Peyer's patch (tissue), 4 donors: Measurements from ENCODE around the gene ITK. TPM values are rescaled to one million over a fixed set of nuclear protein-coding genes. Genes with fewer than 3 reads are reported as not detected.

Source experiments
- DNase-seq, 3 donors: peaks; one replicate each; pipeline ENCODE4 v3.0.0-alpha.2; 2017 to 2019
- H3K27ac ChIP-seq, 4 donors: fragments of 200-600 bp; sonication (generic); one replicate each; pipeline ENCODE4 v1.5.1; 2016 to 2019
- H3K27me3 ChIP-seq, 2 donors: fragments of 200-600 bp; sonication (generic); one replicate each; pipeline ENCODE4 v1.5.1; 2019
- H3K36me3 ChIP-seq, 3 donors: fragments of 200-600 bp; sonication (generic); one replicate each; pipeline ENCODE4 v1.5.1; 2016 to 2019
- H3K4me1 ChIP-seq, 4 donors: fragments of 200-600 bp; sonication (generic); one replicate each; pipeline ENCODE4 v1.5.1; 2016 to 2019
- H3K4me3 ChIP-seq, 4 donors: fragments of 200-600 bp; sonication (generic); 1 replicate in 3 of 4; 2 replicates in 1 of 4; pipeline ENCODE4 v1.5.1; 2016 to 2019; ENCODE audit warnings: mild to moderate bottlenecking in 1 of 4
- H3K9me3 ChIP-seq, 4 donors: fragments of 200-600 bp; sonication (generic); one replicate each; pipeline ENCODE4 v1.5.1; 2016 to 2019; ENCODE audit warnings: mild to moderate bottlenecking in 1 of 4
- CTCF ChIP-seq, 6 experiments: fragments of 450-650 bp in 4 of 6; fragments of 200-600 bp in 2 of 6; sonication (generic) in 1 of 6; IDR thresholded peaks; one replicate each; pipeline ENCODE4 v1.5.1; 2017 to 2019; ENCODE audit warnings: antibody characterized with exemption in 6 of 6, mild to moderate bottlenecking in 3 of 6, moderate library complexity in 1 of 6
- POLR2A ChIP-seq, 2 donors: fragments of 450-650 bp; IDR thresholded peaks; one replicate each; pipeline ENCODE4 v1.5.1; 2017; ENCODE audit warnings: antibody characterized with exemption in 2 of 2, mild to moderate bottlenecking in 2 of 2, moderate library complexity in 2 of 2
- total RNA-seq, 4 donors: library from RNA; depleted of rRNA; stranded (reverse); fragments of >200 nt; gene quantifications; one replicate each; pipeline ENCODE4 v1.1.0, GENCODE V29; 2016

The ITK gene
- total RNA-seq, 4 donors from 2014 or later: 6.7 to 16.5 (median 6.9) TPM

GRCh38 chr5:157283434-157283833 is 102.8 kb downstream of the ITK start:
- H3K36me3 ChIP-seq: peaks cover 0 to 5% (median 0%) of the 10 kb centered on the region in 3 donors
- no peaks in the 10 kb centered on the region for H3K27me3 ChIP-seq
- H3K9me3 ChIP-seq: no peaks in the 10 kb centered on the region
- peaks cover 0 to 13% (median 2%) of the 10 kb centered on the region in 4 donors for H3K4me1 ChIP-seq
- DNase-seq: peak in 2 of 3 donors; percentile 59 to 76
- no peak for TF ChIP-seq CTCF (IDR thresholded peaks at IDR 0.05)
- no peak for TF ChIP-seq POLR2A (IDR thresholded peaks at IDR 0.05)
- no peak overlapping the region for H3K4me3 ChIP-seq
- H3K27ac ChIP-seq: peak overlapping the region in 1 of 4 donors; percentile 62

DNA sequence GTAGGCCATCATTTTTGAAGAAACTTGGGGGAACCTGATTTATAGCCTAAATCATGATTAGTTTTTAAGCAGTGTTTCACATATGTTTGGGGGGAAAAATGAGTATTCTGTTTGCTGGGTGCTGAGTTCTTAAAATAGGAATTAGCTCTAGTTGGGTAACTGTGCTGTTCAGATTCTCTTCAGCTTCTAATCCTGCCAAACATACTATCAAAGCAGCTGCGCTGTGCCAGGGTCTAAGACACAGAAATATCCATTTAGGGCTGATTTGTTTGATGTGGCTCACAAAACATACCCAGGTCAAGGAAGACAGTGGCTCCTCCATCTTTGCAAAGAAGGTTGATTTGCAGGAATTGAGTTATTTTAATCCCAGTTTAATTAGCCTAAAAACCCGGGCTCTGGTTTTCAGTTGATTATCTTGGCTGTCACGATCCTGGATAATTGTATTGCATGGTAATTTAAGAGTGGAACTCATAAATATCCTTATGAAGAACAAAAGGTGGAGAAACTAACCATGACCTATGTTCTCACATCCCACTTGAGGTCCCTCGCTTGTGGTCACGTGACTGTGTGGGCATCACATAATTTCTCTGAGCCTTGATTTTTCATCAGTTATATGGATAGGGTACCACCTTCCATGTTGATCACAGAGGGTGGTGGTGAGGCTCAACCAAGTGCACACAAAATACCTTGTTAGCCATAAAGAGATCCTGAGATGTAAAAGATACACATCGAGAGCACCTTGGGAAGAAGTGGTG is 104.0 kb downstream of the ITK start:
- no peak for DNase-seq
- H3K27ac ChIP-seq: no peak overlapping the region
- no peaks in the 10 kb centered on the region for H3K27me3 ChIP-seq
- H3K36me3 ChIP-seq: peaks cover 0 to 5% (median 0%) of the 10 kb centered on the region in 3 donors
- H3K4me3 ChIP-seq: no peak overlapping the region
- TF ChIP-seq POLR2A (IDR thresholded peaks at IDR 0.05): no peak
- H3K9me3 ChIP-seq: no peaks in the 10 kb centered on the region
- peaks cover 0 to 13% (median 2%) of the 10 kb centered on the region in 4 donors for H3K4me1 ChIP-seq

DNA sequence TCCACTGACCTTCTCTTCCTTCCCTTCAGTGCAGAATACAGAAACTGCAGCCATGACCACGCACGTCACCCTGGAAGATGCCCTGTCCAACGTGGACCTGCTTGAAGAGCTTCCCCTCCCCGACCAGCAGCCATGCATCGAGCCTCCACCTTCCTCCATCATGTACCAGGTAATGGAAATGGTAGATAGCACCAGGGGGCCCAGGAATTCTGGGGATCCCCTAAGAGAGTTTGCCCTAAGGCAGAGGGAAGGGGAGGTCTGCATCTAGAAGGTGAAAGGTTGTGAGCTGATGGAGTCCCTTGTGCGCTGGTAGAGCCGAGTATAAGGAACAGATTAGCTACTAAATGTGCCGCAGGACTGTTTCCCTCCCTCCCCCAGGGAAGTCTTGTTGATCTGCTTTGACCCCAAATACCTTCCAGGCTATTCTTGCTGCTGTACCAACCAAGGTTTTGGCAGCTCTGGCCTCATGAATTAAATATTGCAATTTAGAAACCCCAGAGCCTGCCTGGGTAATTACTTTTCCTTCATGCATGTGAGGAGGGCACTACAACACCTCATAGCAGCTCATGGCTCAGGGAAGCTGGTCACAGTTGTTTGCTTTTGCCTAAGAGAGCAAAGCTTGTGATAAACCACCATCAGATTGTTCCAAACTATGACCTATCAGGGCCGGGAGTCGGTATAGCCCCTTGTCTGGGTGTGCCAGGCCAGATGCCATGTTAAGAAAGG is 104.8 kb downstream of the ITK start:
- DNase-seq: no peak
- Histone ChIP-seq H3K4me1 (peaks cover 0 to 13% (median 2%) of the 10 kb centered on the region in 4 donors), H3K27ac (no peak overlapping the region), H3K9me3 (no peaks in the 10 kb centered on the region), H3K27me3 (no peaks in the 10 kb centered on the region), H3K36me3 (peaks cover 0 to 5% (median 0%) of the 10 kb centered on the region in 3 donors), H3K4me3 (no peak overlapping the region)
- TF ChIP-seq CTCF (IDR thresholded peaks at IDR 0.05) (no peak), POLR2A (IDR thresholded peaks at IDR 0.05) (no peak)

DNA sequence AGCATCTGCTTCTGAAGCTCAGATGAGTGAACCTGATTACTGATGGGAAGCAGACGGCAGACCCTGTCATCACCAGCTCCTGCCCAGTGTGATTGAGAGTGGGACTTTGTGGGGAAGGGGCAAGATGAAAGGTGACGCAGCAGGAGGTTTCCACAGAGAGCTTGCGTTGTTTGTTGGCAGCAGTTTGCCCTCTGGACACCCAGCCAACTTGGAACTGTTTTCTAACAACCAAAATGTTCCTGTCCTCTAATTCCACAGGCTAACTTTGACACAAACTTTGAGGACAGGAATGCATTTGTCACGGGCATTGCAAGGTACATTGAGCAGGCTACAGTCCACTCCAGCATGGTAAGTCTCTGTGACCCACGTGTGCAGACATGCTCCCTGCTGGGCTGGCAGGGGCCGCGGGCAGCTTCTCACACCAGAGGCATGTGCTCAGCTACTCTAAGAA is 106.1 kb downstream of the ITK start:
- no peak overlapping the region for H3K27ac ChIP-seq
- DNase-seq: no peak
- H3K4me1 ChIP-seq: peaks cover 0 to 16% (median 3%) of the 10 kb centered on the region in 4 donors
- no peaks in the 10 kb centered on the region for H3K27me3 ChIP-seq
- no peak overlapping the region for H3K4me3 ChIP-seq
- TF ChIP-seq CTCF (IDR thresholded peaks at IDR 0.05): no peak
- TF ChIP-seq POLR2A (IDR thresholded peaks at IDR 0.05): no peak
- peaks cover 0 to 5% (median 0%) of the 10 kb centered on the region in 3 donors for H3K36me3 ChIP-seq
- no peaks in the 10 kb centered on the region for H3K9me3 ChIP-seq

- H3K9me3 ChIP-seq: no peaks in the 10 kb centered on the region
- DNase-seq: no peak
- H3K27me3 ChIP-seq: no peaks in the 10 kb centered on the region
- peaks cover 0 to 8% (median 3%) of the 10 kb centered on the region in 4 donors for H3K4me1 ChIP-seq
- H3K36me3 ChIP-seq: peaks cover 0 to 5% (median 0%) of the 10 kb centered on the region in 3 donors
- no peak overlapping the region for H3K4me3 ChIP-seq
- no peak overlapping the region for H3K27ac ChIP-seq
- TF ChIP-seq POLR2A (IDR thresholded peaks at IDR 0.05) (no peak), CTCF (IDR thresholded peaks at IDR 0.05) (no peak)
These were observed 107.9 kb downstream of the ITK start for GRCh38 chr5:157288405-157289163.
